Endothelial cell of umbilical vein (primary cell): ENCODE measurements around the gene PPP1R18. TPM values are rescaled to one million over a fixed set of nuclear protein-coding genes. Genes with fewer than 3 reads are reported as not detected.

Experiments used
- BruUV-seq: library from RNA; stranded (reverse); fragments of 400-500 nt; replicated peaks from 2 replicates; lab custom pipeline; 2021; lab: Mats Ljungman, UMichigan
- CTCF ChIA-PET: fragments of 300-600, 350-600 bp; sonication (Branson Sonifier 250); formaldehyde crosslinking; loops from one replicate; lab custom pipeline; 2021; ENCODE audit warnings: antibody characterized with exemption, inconsistent platforms; lab: Charles Lee
- POLR2A ChIA-PET: fragments of 300-600, 350-600 bp; sonication (Branson Sonifier 250); formaldehyde crosslinking; loops from one replicate; lab custom pipeline; 2021; ENCODE audit warnings: antibody characterized with exemption, inconsistent platforms; lab: Charles Lee
- DNase-seq: peaks from one replicate; pipeline ENCODE4 v3.0.0-alpha.2; 2011; ENCODE audit warnings: low read depth, low spot score
- FAIRE-seq: peaks from 2 replicates; lab custom pipeline; 2011; peaks lifted over from hg19 to GRCh38; lab: Jason Lieb, UNC
- H2AFZ ChIP-seq: 2 replicates; pipeline ENCODE4 v1.6.0; 2012; ENCODE audit warnings: low read depth, low read length, control low read depth, inconsistent platforms
- H3K27ac ChIP-seq: 2 replicates; pipeline ENCODE4 v1.5.1; 2011; ENCODE audit warnings: low read depth, mild to moderate bottlenecking, control low read depth, low read length, moderate library complexity; ENCODE audit not compliant: insufficient read depth
- H3K27me3 ChIP-seq, 2 experiments: 2 replicates each; pipeline versions ENCODE4 v1.6.0 to v1.6.1; 2011; ENCODE audit warnings: low read length in 2 of 2, mixed read lengths in 1 of 2; ENCODE audit not compliant: control insufficient read depth in 2 of 2, insufficient read depth in 2 of 2
- H3K36me3 ChIP-seq, 2 experiments: 2 replicates in 1 of 2; 3 replicates in 1 of 2; pipeline ENCODE4 v1.5.1; 2011; ENCODE audit warnings: low read length in 2 of 2, mild to moderate bottlenecking in 1 of 2, moderate library complexity in 1 of 2; ENCODE audit not compliant: control insufficient read depth in 2 of 2, insufficient read depth in 2 of 2; ENCODE audit errors: extremely low read depth in 1 of 2
- H3K4me1 ChIP-seq: 3 replicates; pipeline ENCODE4 v1.5.1; 2011; ENCODE audit warnings: mild to moderate bottlenecking, low read length; ENCODE audit not compliant: control insufficient read depth, insufficient read depth; ENCODE audit errors: extremely low read depth
- H3K4me2 ChIP-seq: 2 replicates; pipeline ENCODE4 v1.6.1; 2011; ENCODE audit warnings: low read length, control low read depth, mixed read lengths; ENCODE audit not compliant: insufficient read depth
- H3K4me3 ChIP-seq, 3 experiments: fragments of 200-600 bp in 1 of 3; sonication (generic), shearing (Covaris generic) in 1 of 3; replicated peaks in 1 of 3; 2 replicates each; pipeline ENCODE4 v1.5.1; 2011 to 2016; ENCODE audit warnings: control low read depth in 3 of 3, low read length in 3 of 3, mild to moderate bottlenecking in 2 of 3, inconsistent platforms in 1 of 3, low read depth in 1 of 3, moderate library complexity in 1 of 3; ENCODE audit not compliant: insufficient read depth in 1 of 3
- H3K79me2 ChIP-seq: 2 replicates; pipeline ENCODE4 v1.6.0; 2012; ENCODE audit warnings: low read length, inconsistent platforms; ENCODE audit not compliant: control insufficient read depth, insufficient read depth
- H3K9ac ChIP-seq: replicated peaks from 2 replicates; pipeline ENCODE3; 2011; ENCODE audit warnings: low read length, control low read depth; ENCODE audit not compliant: insufficient read depth; ENCODE audit errors: extremely low read depth
- H3K9me1 ChIP-seq: replicated peaks from 3 replicates; pipeline ENCODE4 v1.6.0; 2011; ENCODE audit warnings: mild to moderate bottlenecking, low read length; ENCODE audit not compliant: control insufficient read depth, insufficient read depth; ENCODE audit errors: extremely low read depth
- H3K9me3 ChIP-seq: replicated peaks from 2 replicates; pipeline ENCODE4 v1.5.1; 2012; ENCODE audit warnings: low read length, inconsistent platforms; ENCODE audit not compliant: control insufficient read depth, insufficient read depth
- H4K20me1 ChIP-seq: replicated peaks from 2 replicates; pipeline ENCODE3; 2011; ENCODE audit warnings: mild to moderate bottlenecking, low read length; ENCODE audit not compliant: control insufficient read depth, insufficient read depth; ENCODE audit errors: extremely low read depth
- EZH2 ChIP-seq: IDR thresholded peaks from 2 replicates; pipeline ENCODE4 v1.6.1; 2012; ENCODE audit warnings: borderline replicate concordance, low read depth, mild to moderate bottlenecking, moderate library complexity, low read length, inconsistent platforms; ENCODE audit not compliant: severe bottlenecking
- FOS ChIP-seq: IDR thresholded peaks from 2 replicates; pipeline ENCODE4 v1.6.1; 2011; ENCODE audit warnings: mild to moderate bottlenecking, low read length, moderate library complexity, borderline replicate concordance; ENCODE audit not compliant: insufficient read depth
- GATA2 ChIP-seq: IDR thresholded peaks from 2 replicates; pipeline ENCODE4 v1.7.0; 2011; ENCODE audit warnings: low read depth, mild to moderate bottlenecking, moderate library complexity, mixed read lengths, low read length; ENCODE audit not compliant: insufficient read length, insufficient read depth
- JUN ChIP-seq: IDR thresholded peaks from 2 replicates; pipeline ENCODE4 v1.6.1; 2011; ENCODE audit warnings: borderline replicate concordance, low read depth; ENCODE audit not compliant: insufficient read length, insufficient read depth
- MYC ChIP-seq: IDR thresholded peaks from one replicate; pipeline ENCODE4 v1.6.1; 2011; ENCODE audit warnings: mild to moderate bottlenecking, low read depth, low read length
- POLR2A ChIP-seq: IDR thresholded peaks from 2 replicates; pipeline ENCODE4 v1.6.1; 2012; ENCODE audit warnings: low read depth, mild to moderate bottlenecking, control low read depth, low read length
- POLR2AphosphoS5 ChIP-seq: IDR thresholded peaks from 2 replicates; pipeline ENCODE4 v1.6.1; 2012; ENCODE audit warnings: low read depth, mild to moderate bottlenecking, control low read depth, low read length, moderate library complexity; ENCODE audit not compliant: insufficient read depth
- dilution Hi-C: fragments of 300-500 bp; cut with MboI; formaldehyde crosslinking; loops from one replicate; pipeline ENCODE4 v1.15.0; 2019; ENCODE audit warnings: low sequenced_read_pairs; ENCODE audit not compliant: extremely low pct_ligation_motif_present
- intact Hi-C: fragments of 100-400 bp; cut with micrococcal nuclease; formaldehyde crosslinking; loops from one replicate; pipeline ENCODE4 v1.10.0; 2022
- polyA plus RNA-seq, 4 experiments: library from polyadenylated mRNA; depleted of rRNA in 3 of 4; stranded (reverse) in 3 of 4; unstranded in 1 of 4; fragments of >200 nt; gene quantifications; 2 replicates each; pipeline versions ENCODE4 v1.2.1 to v1.2.3, GENCODE V29; 2011 to 2012; ENCODE audit warnings: missing spikeins in 1 of 4
- total RNA-seq: library from RNA; stranded (reverse); gene quantifications from 2 replicates; pipeline ENCODE4 v1.2.3, GENCODE V29; 2021
- TF ChIP-seq, protein P1 (sequence below), 2 donors: IDR thresholded peaks; 1 replicate in 1 of 2; 2 replicates in 1 of 2; pipeline ENCODE4 v1.5.1; 2011; ENCODE audit warnings: low read length in 2 of 2, mild to moderate bottlenecking in 2 of 2, moderate library complexity in 2 of 2, control low read depth in 1 of 2, inconsistent platforms in 1 of 2, low read depth in 1 of 2; ENCODE audit not compliant: insufficient read depth in 1 of 2; ENCODE audit errors: extremely low read depth in 1 of 2
- TF ChIP-seq, protein P2 (sequence below): IDR thresholded peaks from 2 replicates; pipeline ENCODE4 v1.6.1; 2011; ENCODE audit not compliant: insufficient read depth, insufficient read length

The PPP1R18 gene
- total and polyA plus RNA-seq, 2 donors (not counting 3 experiments of a cell fraction or from before 2014, with no cell fraction given) = 136 to 173 TPM

DNA sequence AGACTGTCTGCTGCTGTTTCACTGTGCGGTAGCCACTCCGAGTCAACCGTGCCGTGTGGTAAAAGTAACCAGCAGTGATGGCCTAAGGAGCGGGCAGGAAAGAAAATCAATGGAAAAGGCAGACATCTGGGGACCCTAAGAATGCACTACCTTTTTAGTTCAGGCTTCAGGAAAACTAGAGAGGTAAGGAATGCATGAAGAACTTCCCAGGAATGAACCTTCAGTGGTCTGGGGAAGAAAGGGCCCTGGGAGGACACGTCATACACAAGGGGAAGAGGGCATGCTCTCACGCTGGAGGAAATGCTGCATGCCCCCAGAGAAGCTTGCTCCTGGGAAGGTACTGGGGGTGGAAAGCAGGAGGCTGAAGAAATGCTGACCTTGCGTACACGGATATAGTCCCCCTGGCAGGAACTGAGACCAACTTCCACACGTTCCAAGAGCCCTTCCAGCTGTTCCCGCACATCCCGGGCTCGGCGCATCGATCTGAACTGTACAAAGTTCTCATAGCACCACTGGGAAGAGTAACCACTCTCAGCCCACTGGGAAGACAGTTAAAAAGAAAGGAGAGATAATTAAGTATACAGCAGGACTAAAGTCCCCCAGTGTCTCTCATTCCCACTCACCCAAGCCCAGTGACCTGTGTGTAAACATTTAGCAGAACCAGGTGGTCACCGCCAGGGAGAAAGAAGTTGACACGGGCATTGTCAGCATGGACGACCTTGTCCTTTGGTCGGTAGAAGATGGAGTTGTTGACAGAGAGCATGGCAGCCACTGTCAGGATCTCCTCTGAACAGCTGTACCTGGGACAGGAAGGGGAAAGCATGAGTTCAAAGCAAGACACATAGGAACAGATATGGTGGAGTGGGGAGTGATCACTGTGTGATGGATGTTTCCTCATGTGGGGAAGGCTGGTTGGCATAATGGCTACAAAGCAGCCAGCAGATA, 31.4 kb downstream of the PPP1R18 start:
- H3K4me3 ChIP-seq = no peak overlapping the region
- H3K9me3 ChIP-seq = no peaks in the 10 kb centered on the region
- H3K9ac ChIP-seq = no peak overlapping the region
- ChIA-PET POLR2A (no interaction called here), CTCF (no interaction called here)
- H4K20me1 ChIP-seq = no peaks in the 10 kb centered on the region
- dilution Hi-C loops = no loop called here
- H3K4me1 ChIP-seq = no peaks in the 10 kb centered on the region
- H3K27ac ChIP-seq = no peak overlapping the region
- no peaks in the 10 kb centered on the region for H3K27me3 ChIP-seq
- no peaks in the 10 kb centered on the region for H3K9me1 ChIP-seq
- no peak overlapping the region for H2AFZ ChIP-seq
- intact Hi-C loops = no loop called here
- H3K79me2 ChIP-seq = no peaks in the 10 kb centered on the region
- FAIRE-seq = no peak
- DNase-seq = no peak
- BruUV-seq = TSS peak; percentile 58
- TF ChIP-seq POLR2AphosphoS5 (no peak), GATA2 (no peak), JUN (no peak), EZH2 (no peak), MYC (no peak), POLR2A (no peak), FOS (no peak)
- TF ChIP-seq, protein P1, sequence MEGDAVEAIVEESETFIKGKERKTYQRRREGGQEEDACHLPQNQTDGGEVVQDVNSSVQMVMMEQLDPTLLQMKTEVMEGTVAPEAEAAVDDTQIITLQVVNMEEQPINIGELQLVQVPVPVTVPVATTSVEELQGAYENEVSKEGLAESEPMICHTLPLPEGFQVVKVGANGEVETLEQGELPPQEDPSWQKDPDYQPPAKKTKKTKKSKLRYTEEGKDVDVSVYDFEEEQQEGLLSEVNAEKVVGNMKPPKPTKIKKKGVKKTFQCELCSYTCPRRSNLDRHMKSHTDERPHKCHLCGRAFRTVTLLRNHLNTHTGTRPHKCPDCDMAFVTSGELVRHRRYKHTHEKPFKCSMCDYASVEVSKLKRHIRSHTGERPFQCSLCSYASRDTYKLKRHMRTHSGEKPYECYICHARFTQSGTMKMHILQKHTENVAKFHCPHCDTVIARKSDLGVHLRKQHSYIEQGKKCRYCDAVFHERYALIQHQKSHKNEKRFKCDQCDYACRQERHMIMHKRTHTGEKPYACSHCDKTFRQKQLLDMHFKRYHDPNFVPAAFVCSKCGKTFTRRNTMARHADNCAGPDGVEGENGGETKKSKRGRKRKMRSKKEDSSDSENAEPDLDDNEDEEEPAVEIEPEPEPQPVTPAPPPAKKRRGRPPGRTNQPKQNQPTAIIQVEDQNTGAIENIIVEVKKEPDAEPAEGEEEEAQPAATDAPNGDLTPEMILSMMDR (IDR thresholded peaks at IDR 0.05; ENCODE audit: extremely low read depth in 1 of 2, insufficient read depth in 1 of 2, low read depth in 1 of 2, low read length in 2 of 2) = no peak
- TF ChIP-seq, protein P2, sequence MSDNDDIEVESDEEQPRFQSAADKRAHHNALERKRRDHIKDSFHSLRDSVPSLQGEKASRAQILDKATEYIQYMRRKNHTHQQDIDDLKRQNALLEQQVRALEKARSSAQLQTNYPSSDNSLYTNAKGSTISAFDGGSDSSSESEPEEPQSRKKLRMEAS = no peak
- no peak overlapping the region for H3K4me2 ChIP-seq
- peaks cover 19 to 52% of the 10 kb centered on the region in 2 experiments for H3K36me3 ChIP-seq
